Activated CD4-positive, alpha-beta T cell treated with anti-CD3 and anti-CD28 coated beads for 1 hour (primary cell): Measurements from ENCODE around the gene PLXNA2.

Experiments
- DNase-seq: peaks from one replicate; pipeline ENCODE4 v3.0.0-alpha.2; 2020

Gene PLXNA2

DNA sequence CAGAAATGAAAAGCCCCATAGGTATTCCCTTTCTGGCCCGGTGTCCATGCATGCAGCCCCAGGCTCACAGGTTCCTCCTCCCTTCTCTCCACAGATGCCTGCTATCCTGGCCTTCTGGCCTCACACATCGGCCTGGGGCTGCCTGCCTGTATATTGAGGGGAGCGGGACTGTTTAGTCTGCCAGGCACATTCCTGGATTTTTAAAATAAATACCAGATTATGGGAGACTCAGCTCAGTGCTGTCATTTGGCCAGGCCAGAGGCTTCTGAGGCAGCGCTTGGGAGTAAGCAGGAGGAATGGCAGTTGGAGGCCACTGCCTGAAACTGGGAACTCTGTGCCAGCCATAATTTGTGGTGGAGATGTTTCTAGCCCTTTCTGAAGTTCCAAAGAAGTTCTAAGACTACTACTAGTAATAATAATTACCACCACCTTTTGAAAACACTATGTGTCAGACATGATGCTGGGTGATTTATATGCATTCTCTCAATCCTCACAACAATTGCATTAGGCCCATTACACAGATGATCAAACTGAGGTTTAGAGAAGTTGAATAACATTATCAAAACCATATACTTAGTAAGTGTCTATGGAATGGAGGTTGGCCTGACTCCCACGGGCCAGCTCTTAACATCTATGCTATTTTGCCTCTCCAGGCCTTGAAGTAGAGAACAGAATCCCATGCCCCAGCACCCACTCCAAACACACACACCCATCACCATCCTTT is 107.6 kb downstream of the PLXNA2 start:
- DNase-seq, result no peak

DNA sequence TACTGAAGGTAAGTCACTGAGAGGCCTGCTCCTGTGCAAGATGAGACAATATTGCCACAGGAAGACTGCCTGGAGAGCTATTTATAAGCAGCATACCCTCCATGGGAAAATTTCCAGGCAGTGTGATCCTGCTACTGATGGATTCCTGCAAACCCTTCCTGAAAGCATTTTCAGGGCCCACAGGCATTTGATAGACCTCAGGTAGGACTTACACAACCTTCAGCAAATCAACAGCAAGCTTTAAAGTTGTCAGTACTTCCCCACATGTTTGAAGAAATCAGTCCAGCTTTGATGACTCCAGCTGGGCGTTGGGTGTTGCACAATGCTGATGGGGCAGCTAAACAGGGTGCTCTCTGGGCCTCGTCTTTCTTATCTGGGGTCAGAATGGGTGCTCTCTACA is 108.8 kb downstream of the PLXNA2 start:
- no peak for DNase-seq

DNA sequence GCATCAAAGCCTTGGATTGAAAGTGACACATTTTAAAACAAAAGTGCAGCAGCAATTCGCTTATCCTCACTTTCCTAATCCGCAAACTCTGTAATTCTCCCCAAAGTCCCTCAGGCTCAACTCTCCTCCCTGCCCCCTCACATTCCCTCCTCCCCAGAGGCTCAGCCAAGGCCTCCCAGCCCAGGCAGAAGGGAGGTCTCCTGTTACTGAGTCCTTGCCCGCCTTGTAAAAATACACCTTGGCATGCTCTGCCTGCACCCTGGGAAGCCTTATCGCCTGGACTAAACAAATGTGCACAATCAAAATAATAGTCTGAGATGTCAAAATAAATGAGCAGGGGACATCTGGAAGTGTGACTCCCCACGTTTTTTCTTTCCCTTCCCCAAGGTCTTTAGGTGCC is 109.7 kb downstream of the PLXNA2 start:
- no peak for DNase-seq

- DNase-seq, result no peak
These were observed 110.8 kb downstream of the PLXNA2 start for GRCh38 chr1:208133355-208133754.

DNA sequence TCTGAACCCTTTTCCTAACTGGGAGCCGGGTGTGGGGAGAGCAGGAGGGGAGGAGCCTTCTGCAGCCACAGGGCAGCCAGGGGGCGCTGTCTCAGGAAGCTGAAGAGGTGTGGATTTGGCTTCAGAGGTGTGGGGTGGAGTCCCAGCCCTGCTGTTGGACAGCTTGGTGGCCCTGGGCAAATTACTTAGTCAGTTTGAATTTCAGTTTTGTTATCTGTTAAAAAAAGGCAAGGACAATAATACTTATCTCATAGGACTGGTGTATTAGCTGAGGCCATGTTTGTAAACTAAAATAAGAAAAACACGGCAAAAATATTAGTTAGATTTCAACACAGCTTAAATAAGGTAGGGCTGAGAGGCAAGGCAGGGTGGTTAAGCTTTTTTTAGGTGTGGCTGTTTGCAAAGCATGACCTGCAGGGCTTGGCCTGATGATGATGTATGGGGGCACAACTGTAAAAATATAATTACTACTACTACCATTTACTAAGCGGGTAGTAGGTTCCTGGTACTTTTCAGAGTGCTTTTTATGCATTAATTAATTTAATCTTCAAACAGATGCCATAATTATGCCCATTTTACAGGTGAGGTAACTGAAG is 111.8 kb downstream of the PLXNA2 start:
- DNase-seq, result no peak

DNA sequence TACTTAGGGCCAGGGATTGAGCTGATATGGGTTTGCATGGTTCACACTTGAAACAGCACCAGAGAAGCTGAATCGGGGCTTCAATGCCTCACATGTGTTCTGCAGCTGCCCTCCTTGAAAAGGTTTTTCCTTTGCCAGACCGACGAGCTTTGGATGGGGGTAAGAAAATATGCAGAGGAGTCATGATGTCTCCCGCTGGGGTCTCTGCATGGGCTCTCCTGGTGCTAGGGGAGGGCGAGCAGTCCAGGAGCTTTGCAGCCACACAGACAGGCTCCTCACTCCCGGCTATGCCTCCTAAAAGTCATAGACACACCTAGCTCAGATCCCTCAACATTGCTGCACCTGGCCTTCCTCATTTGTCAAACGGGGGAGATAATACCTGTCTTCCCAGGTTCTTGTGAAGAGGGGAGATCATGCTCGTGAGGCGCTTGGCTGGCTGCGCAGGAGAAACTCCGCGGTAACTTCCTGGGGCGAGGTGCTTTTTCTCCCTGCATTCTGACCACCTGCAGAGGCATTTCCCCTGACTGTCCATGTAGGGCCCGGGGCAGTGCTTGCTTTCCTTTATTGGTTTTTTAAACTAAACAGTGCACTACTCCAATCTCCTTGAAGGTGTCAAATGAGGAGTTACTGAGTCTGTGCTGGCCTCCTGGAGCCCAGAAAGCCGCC is 112.4 kb downstream of the PLXNA2 start:
- no peak for DNase-seq

DNA sequence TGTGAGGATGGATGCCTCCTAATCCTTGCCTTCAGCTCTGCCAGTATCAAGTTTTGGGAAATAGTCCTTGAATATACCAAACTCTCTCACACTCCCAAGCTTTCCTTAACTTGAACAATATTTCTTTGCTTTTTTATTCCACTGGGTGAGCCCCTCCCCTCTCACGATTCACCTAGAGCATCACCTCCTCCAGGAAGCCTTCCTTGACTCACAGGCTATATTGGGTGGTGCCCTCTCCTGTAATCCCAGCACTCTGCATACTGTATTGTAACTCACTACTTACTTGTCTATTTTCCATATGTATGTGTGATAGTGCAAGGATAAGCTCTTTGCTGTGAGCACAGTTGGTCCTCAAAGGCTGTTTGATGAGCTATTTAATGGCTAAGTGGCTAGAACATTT is 114.7 kb downstream of the PLXNA2 start:
- no peak for DNase-seq

DNA sequence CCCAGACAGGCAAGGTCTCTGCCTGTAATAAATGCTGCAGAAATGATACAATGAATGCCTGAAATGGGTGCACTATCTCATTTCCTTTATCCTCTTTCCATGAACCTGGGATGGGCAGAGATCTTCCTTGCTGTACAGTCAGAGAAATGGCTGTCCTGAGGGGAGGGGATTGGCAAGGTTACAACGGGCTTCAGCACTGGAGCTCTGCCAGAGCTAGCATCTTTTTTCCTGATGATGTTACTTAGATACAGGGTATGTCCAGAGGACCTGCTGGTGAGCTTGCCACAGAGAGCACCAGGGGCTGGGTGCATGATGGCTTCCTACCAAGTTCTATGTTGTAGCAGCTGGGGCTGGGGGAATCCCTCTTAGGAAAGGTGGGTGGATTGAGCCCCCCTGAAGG is 115.1 kb downstream of the PLXNA2 start:
- DNase-seq, result no peak

- no peak for DNase-seq
These were observed 116.2 kb downstream of the PLXNA2 start for GRCh38 chr1:208127792-208128529.

DNA sequence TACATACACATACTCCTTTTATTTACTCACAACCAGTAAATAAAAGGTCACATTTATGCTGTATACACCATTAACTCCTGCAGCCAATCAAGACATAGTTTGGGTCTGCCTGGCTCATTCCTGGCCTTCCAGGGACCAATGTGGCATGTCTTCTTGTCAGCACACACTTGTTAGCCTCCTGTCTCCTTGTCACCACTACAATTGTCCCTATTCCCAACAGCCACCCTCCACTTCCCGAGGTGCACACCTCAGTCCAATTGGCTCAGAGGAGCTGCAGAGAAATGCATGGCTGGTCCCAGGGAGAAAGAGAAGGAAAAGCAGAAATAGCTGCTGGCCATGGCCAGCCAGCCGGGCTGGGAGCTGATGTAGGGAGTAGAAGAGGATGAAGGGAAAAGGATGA is 116.9 kb downstream of the PLXNA2 start:
- no peak for DNase-seq

DNA sequence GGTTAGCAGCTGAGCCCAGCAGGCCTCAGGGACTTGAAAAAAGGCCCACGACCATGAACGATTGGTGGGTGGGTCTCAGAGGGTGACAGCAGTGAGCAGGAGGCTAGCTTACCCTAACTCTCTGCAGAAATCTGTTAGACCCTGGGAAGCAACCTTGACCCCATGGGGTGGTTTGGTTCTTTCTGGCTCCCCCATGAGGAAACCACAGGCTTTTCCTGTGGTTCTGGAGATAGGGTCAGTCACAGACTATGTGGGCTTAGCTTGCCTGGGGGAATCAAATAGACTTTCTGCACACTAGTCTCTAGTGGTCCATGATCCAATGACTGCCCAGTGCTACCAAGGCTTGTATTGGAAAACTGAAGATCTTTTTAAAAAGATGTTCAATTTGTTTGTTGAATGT is 118.1 kb downstream of the PLXNA2 start:
- DNase-seq, result no peak

DNA sequence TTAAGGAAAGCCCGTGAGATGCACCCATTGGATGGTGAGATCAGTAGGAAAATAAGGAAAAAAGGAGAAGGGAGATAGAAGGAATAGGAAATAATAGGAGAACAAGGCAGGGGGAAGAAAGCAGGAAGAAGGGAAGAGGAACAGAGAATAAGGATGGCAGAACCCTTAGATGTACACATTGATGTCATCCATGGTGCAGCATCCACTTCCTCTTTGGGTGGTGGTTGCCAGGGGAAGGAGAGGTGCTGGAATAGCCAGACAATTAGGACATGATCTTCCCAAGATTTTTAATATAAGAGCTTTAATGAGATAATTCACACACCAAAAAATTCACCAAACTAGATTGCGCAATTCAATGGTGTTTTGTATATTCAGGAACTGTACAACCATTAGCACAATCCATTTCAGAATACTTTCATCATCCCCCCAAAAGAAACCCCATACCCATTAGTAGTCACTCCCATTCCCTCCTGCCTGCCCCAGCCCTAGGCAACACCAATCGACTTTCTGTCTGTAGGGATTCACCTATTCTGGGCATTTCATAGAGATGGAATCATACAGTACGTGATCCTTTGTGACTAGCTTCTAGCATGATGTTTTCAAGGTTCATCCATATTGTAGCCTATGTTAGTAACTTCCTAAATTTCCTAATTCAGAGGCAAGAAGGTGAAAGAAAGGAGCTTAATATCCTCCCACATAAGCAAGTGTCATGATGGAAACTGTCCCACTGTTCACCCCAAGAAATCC is 121.4 kb downstream of the PLXNA2 start:
- DNase-seq, result no peak

- no peak for DNase-seq
These were observed 122.3 kb downstream of the PLXNA2 start for GRCh38 chr1:208121813-208122364.

DNA sequence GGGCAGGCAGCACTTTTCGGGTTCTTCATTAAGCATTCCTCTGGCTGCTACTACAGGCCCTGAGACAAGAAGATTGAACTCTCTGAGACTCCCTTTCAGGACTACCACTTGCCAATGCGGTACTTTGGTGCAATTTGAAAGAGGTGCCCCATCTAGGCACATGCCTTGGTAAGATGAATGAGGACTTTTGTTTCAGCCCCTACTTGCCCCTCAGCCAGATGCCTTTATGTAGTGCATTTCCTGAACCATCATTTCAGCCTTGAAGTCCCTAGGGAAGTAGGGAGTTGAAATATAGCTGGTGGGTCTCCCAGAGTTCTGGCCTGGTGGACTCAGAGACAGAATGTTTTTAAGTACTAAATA is 123.8 kb downstream of the PLXNA2 start:
- no peak for DNase-seq

DNA sequence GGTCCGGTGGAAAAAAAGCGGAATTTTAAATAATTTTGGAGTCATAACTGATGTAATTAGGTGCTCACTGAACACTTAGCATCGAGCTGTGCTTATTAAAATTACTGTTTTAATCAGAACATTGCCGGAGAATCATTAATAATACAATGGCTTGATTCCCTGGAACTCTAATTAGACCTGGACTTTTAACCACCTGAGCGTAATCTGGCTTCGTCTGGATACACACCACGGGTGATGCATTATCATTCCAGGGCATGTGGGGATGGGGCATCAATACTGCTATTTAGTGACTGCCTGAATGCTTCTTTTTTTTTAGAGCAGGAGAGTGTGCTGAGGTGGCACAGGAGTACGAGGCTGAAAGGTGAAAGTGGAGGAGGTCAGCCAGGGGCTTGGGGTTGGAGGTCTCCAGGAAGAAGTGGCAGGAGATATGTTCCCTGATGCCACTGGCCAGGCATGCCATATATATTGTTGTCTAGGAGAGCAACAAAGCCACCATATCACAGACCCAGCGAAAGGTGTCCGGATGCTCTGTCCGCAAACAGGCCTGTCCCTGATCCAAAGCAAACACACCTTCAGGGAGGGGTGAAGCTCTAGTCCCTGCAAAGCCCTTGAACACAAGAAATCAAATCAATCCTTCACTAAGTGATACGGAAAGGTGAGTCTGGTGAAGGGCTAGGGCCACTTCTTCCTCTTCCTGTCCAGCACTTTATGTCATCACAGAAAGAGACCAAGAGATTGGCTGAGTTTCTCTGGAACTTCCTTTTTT is 125.2 kb downstream of the PLXNA2 start:
- DNase-seq, result no peak

- no peak for DNase-seq
These were observed 125.9 kb downstream of the PLXNA2 start for GRCh38 chr1:208118306-208118705.

DNA sequence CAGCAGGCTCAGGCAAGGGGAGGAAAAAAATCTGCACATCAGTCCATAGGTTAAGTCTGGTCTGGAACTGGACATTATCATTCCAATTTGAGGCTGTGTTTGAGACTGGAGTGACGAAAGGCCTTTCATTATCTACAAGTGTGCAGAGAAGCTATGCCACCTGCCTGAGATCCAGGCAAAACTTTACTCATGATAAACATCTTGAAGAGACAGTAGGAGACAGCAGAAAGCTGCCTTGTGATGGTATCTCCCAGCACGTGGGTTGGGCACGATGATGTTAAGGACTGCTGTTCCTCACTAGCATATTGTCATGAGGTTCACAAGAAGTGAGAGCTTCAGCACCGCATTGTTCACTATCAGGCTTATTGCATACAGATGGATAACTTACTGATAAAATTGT is 126.4 kb downstream of the PLXNA2 start:
- no peak for DNase-seq

GRCh38 chr1:208117409-208117808 is 126.8 kb downstream of the PLXNA2 start:
- no peak for DNase-seq

- no peak for DNase-seq
These were observed 128.1 kb downstream of the PLXNA2 start for GRCh38 chr1:208115924-208116640.

DNA sequence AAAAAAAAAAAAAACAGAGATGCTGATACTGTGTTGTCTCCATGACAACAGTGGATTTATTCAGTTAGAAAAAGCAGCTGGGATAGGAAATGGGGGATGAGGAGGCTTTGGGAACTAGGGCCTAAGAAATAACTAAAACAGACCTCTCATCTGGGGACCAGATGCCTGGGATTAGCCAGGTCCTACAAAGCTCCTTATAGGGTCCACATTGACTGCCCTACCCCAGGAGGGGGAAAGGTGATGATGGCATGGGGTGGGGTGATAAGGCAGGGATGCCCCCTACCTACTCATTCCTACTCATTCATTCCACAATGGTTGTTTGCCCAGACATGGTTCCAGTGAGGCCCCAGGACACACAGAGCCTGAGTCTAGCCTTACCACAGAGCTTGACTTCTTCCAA is 131.2 kb downstream of the PLXNA2 start:
- DNase-seq, result no peak

- no peak for DNase-seq
These were observed 131.8 kb downstream of the PLXNA2 start for GRCh38 chr1:208112401-208112800.
